HepG2 (cell line): ENCODE data around the gene HTRA1. TPM values are rescaled to one million over a fixed set of nuclear protein-coding genes. Genes with fewer than 3 reads are reported as not detected.

Experiments
- ATAC-seq: fragments of 200-7000 bp; cut with Tn5 transposase; 3 replicates; pipeline ENCODE4 v1.9.1; 2020; ENCODE audit warnings: mild to moderate bottlenecking, moderate library complexity
- BruUV-seq: library from RNA; stranded (reverse); fragments of 400-500 nt; replicated peaks from 2 replicates; lab custom pipeline; 2021; lab: Mats Ljungman, UMichigan
- CTCF ChIA-PET: fragments of 300-600 bp; formaldehyde crosslinking; extraction: SDS; loops from one replicate; lab custom pipeline; 2021; ENCODE audit warnings: low total read pairs, inconsistent platforms, low intra/inter-chr PET ratio; lab: Yijun Ruan, JAX
- POLR2A ChIA-PET: fragments of 350-600 bp; sonication (Branson Sonifier 250); formaldehyde crosslinking; loops from one replicate; lab custom pipeline; 2020; ENCODE audit warnings: antibody characterized with exemption, inconsistent platforms; lab: Yijun Ruan, JAX
- DNase-seq: peaks from one replicate; pipeline ENCODE4 v3.0.0-alpha.2; 2015; ENCODE audit warnings: low spot score
- FAIRE-seq: peaks from 3 replicates; lab custom pipeline; 2011; peaks lifted over from hg19 to GRCh38; lab: Jason Lieb, UNC
- H2AFZ ChIP-seq: one replicate; pipeline ENCODE4 v1.6.1; 2011; ENCODE audit warnings: low read length, inconsistent platforms
- H3K27ac ChIP-seq: fragments of 300-600 bp; 3 replicates; pipeline ENCODE4 v1.8.0; 2011; ENCODE audit warnings: mixed run types, mild to moderate bottlenecking, mixed read lengths, low read length, inconsistent platforms; ENCODE audit not compliant: insufficient read depth; ENCODE audit errors: extremely low read length
- H3K27me3 ChIP-seq, 2 experiments: fragments of 200-600 bp in 1 of 2; 2 replicates in 1 of 2; 3 replicates in 1 of 2; pipeline versions ENCODE4 v1.6.0 to v1.8.0; 2011; ENCODE audit warnings: low read length in 2 of 2, mild to moderate bottlenecking in 2 of 2, moderate library complexity in 2 of 2, inconsistent platforms in 1 of 2; ENCODE audit not compliant: insufficient read depth in 2 of 2, control insufficient read depth in 1 of 2
- H3K36me3 ChIP-seq, 2 experiments: fragments of 200-600 bp in 1 of 2; replicated peaks in 1 of 2; 2 replicates in 1 of 2; 3 replicates in 1 of 2; pipeline versions ENCODE4 v1.5.1 to v1.8.0; 2011; ENCODE audit warnings: low read length in 2 of 2, inconsistent platforms in 1 of 2; ENCODE audit not compliant: insufficient read depth in 2 of 2, control insufficient read depth in 1 of 2
- H3K4me1 ChIP-seq: 2 replicates; pipeline ENCODE4 v1.5.1; 2012; ENCODE audit warnings: low read length, inconsistent platforms; ENCODE audit not compliant: insufficient read depth
- H3K4me2 ChIP-seq: 2 replicates; pipeline ENCODE4 v1.6.0; 2011; ENCODE audit warnings: low read depth, low read length, inconsistent platforms
- H3K4me3 ChIP-seq, 3 experiments: fragments of 200-600 bp in 1 of 3; sonication (generic), shearing (Covaris generic) in 1 of 3; replicated peaks in 1 of 3; 2 replicates each; pipeline ENCODE4 v1.5.1; 2011 to 2016; ENCODE audit warnings: low read length in 3 of 3, inconsistent platforms in 2 of 3, low read depth in 2 of 3, mild to moderate bottlenecking in 2 of 3, control low read depth in 1 of 3, mixed read lengths in 1 of 3; ENCODE audit not compliant: insufficient read depth in 1 of 3
- H3K79me2 ChIP-seq: one replicate; pipeline ENCODE4 v1.6.1; 2011; ENCODE audit warnings: low read length, inconsistent platforms; ENCODE audit not compliant: insufficient read depth
- H3K9ac ChIP-seq: 2 replicates; pipeline ENCODE4 v1.6.0; 2011; ENCODE audit warnings: mild to moderate bottlenecking, low read depth, low read length, inconsistent platforms; ENCODE audit not compliant: insufficient read depth
- H3K9me3 ChIP-seq: 2 replicates; pipeline ENCODE4 v1.5.1; 2012; ENCODE audit warnings: mild to moderate bottlenecking, low read length
- H4K20me1 ChIP-seq: 2 replicates; pipeline ENCODE4 v1.6.0; 2011; ENCODE audit warnings: inconsistent platforms, mild to moderate bottlenecking, low read length, moderate library complexity; ENCODE audit not compliant: insufficient read depth
- DPF2 ChIP-seq: sonication (generic); formaldehyde crosslinking; IDR thresholded peaks from 2 replicates; pipeline ENCODE4 v1.4.0; 2020; ENCODE audit warnings: mild to moderate bottlenecking, low read depth, missing genetic modification reagents, borderline replicate concordance
- GABPA ChIP-seq, 2 experiments: IDR thresholded peaks; 2 replicates each; pipeline ENCODE4 v1.6.1; 2011 to 2016; ENCODE audit warnings: low read depth in 2 of 2, low read length in 1 of 2, missing biosample characterization in 1 of 2, missing genetic modification characterization in 1 of 2
- GZF1 ChIP-seq: sonication (generic); formaldehyde crosslinking; IDR thresholded peaks from 2 replicates; pipeline ENCODE4 v1.5.1; 2020; ENCODE audit warnings: mild to moderate bottlenecking, missing genetic modification reagents
- NCOA5 ChIP-seq: sonication (generic); formaldehyde crosslinking; IDR thresholded peaks from 2 replicates; pipeline ENCODE4 v1.4.0; 2020; ENCODE audit warnings: missing genetic modification reagents
- PBX2 ChIP-seq: IDR thresholded peaks from 2 replicates; pipeline ENCODE4 v1.6.1; 2016; ENCODE audit warnings: control low read depth
- SMC3 ChIP-seq: IDR thresholded peaks from 2 replicates; pipeline ENCODE4 v1.6.1; 2011; ENCODE audit warnings: low read length, improper control_type of control experiment
- SP2 ChIP-seq: sonication (generic); formaldehyde crosslinking; IDR thresholded peaks from 2 replicates; pipeline ENCODE4 v1.5.1; 2020; ENCODE audit warnings: mild to moderate bottlenecking, missing genetic modification reagents
- TRIM24 ChIP-seq: sonication (generic); formaldehyde crosslinking; IDR thresholded peaks from 2 replicates; pipeline ENCODE4 v1.8.0; 2022; ENCODE audit warnings: mild to moderate bottlenecking, missing genetic modification reagents
- ZBTB37 ChIP-seq: sonication (generic); formaldehyde crosslinking; IDR thresholded peaks from 2 replicates; pipeline ENCODE4 v1.4.0; 2020; ENCODE audit warnings: mild to moderate bottlenecking, missing genetic modification reagents
- ZBTB46 ChIP-seq: sonication (generic); formaldehyde crosslinking; IDR thresholded peaks from 2 replicates; pipeline ENCODE4 v1.4.0; 2020; ENCODE audit warnings: mild to moderate bottlenecking, missing genetic modification reagents, borderline replicate concordance
- ZNF234 ChIP-seq: sonication (generic); formaldehyde crosslinking; conservative IDR thresholded peaks from 2 replicates; pipeline ENCODE4 v1.5.1; 2020; ENCODE audit warnings: mild to moderate bottlenecking, missing genetic modification reagents
- ZNF646 ChIP-seq: sonication (generic); formaldehyde crosslinking; IDR thresholded peaks from 2 replicates; pipeline ENCODE4 v1.9.0; 2021; ENCODE audit warnings: mild to moderate bottlenecking, missing genetic modification reagents
- ZSCAN22 ChIP-seq: sonication (generic); formaldehyde crosslinking; IDR thresholded peaks from 2 replicates; pipeline ENCODE4 v1.4.0; 2020; ENCODE audit warnings: mild to moderate bottlenecking, missing genetic modification reagents
- WGBS: methylation state at CpG from one replicate; pipeline ENCODE4 v1.1.6; 2017; ENCODE audit warnings: low lambda C conversion rate; 5-methylcytosine and 5-hydroxymethylcytosine counted together
- in situ Hi-C: cut with HindIII; loops from 2 replicates; pipeline ENCODE4 v1.10.0; 2017; ENCODE audit warnings: low pct_unique_long_range_greater_than_20kb; ENCODE audit not compliant: extremely low pct_ligation_motif_present
- intact Hi-C: fragments of 100-400 bp; cut with micrococcal nuclease; formaldehyde crosslinking; loops from one replicate; pipeline ENCODE4 v1.10.0; 2022; ENCODE audit not compliant: unreplicated experiment
- polyA plus RNA-seq, 8 experiments: library from polyadenylated mRNA; depleted of rRNA in 3 of 8; stranded (reverse) in 7 of 8; unstranded in 1 of 8; fragments of >200 nt; fragmentation: Illumina TruSeq in 4 of 8; extraction: Trizol in 4 of 8; gene quantifications; 2 replicates each; pipeline versions ENCODE4 v1.2.1 to v1.2.3, GENCODE V29; 2011 to 2016; ENCODE audit warnings: low read depth in 4 of 8, missing spikeins in 1 of 8, mixed read lengths in 1 of 8; ENCODE audit not compliant: insufficient read depth in 1 of 8
- total RNA-seq, 5 experiments: library from RNA; depleted of rRNA; stranded (reverse); fragments of >200 nt; fragmentation: Illumina TruSeq; extraction: Trizol; gene quantifications; 2 replicates each; pipeline ENCODE4 v1.2.3, GENCODE V29; 2016; ENCODE audit warnings: low read depth in 1 of 5

The HTRA1 gene
- total and polyA plus RNA-seq, 2 of the 13 experiments (the other 11 are each of a cell fraction or from before 2014, with no cell fraction given): 0.11 to 0.40 TPM

GRCh38 chr10:122457934-122458333 is 3.4 kb upstream of the HTRA1 start:
- DNase-seq: no peak
- H3K27ac ChIP-seq: no peak overlapping the region
- peaks cover 11% of the 10 kb centered on the region; the same call in 1 of the 2 replicates for H3K4me1 ChIP-seq
- no TSS peak for BruUV-seq
- no peak for FAIRE-seq
- H3K4me3 ChIP-seq: no peak overlapping the region
- H3K4me2 ChIP-seq: no peak overlapping the region
- intact Hi-C loops: no loop called here
- no peaks in the 10 kb centered on the region for H3K9me3 ChIP-seq
- under 1% methylated on average over 5 of the region's 5 CpGs for WGBS
- ChIA-PET POLR2A (no interaction called here), CTCF (no interaction called here)
- H3K36me3 ChIP-seq: no peaks in the 10 kb centered on the region
- H2AFZ ChIP-seq: no peak overlapping the region
- no peaks in the 10 kb centered on the region for H4K20me1 ChIP-seq
- ATAC-seq: no peak
- no peak overlapping the region for H3K9ac ChIP-seq
- peaks cover 5 to 64% of the 10 kb centered on the region in 2 experiments for H3K27me3 ChIP-seq
- no peaks in the 10 kb centered on the region for H3K79me2 ChIP-seq
- in situ Hi-C loops: no loop called here
- TF ChIP-seq SMC3 (no peak), ZBTB37 (CRISPR knock-in tag) (no peak), SP2 (no peak), TRIM24 (no peak), PBX2 (CRISPR knock-in tag) (no peak), NCOA5 (CRISPR knock-in tag) (no peak), DPF2 (no peak), GZF1 (CRISPR knock-in tag) (no peak), ZNF234 (CRISPR knock-in tag) (no peak), ZNF646 (CRISPR knock-in tag) (no peak), ZSCAN22 (no peak), GABPA (IDR thresholded peaks at IDR 0.05; ENCODE audit: low read depth, low read length) (no peak), GABPA (CRISPR knock-in tag; IDR thresholded peaks at IDR 0.05; ENCODE audit: low read depth) (no peak), ZBTB46 (CRISPR knock-in tag) (no peak)
